Neuron (in vitro differentiated cells): ENCODE results near the gene TTLL9.
"Not testable (repeated sequence)": the region's sequence is repeated elsewhere in the genome, so short reads cannot be mapped to it uniquely, and the experiment has no call there.

Experiments used
- H2AFZ ChIP-seq: one replicate; pipeline ENCODE4 v1.6.1; 2013; ENCODE audit warnings: low read depth, mild to moderate bottlenecking, inconsistent platforms, low read length, moderate library complexity
- H3K27me3 ChIP-seq: one replicate; pipeline ENCODE4 v1.6.1; 2013; ENCODE audit warnings: low read length; ENCODE audit not compliant: insufficient read depth
- H3K36me3 ChIP-seq: one replicate; pipeline ENCODE4 v1.6.1; 2013; ENCODE audit warnings: low read length; ENCODE audit not compliant: insufficient read depth
- H3K4me1 ChIP-seq: one replicate; pipeline ENCODE4 v1.6.1; 2013; ENCODE audit warnings: low read length; ENCODE audit not compliant: insufficient read depth
- H3K4me3 ChIP-seq: 2 replicates; pipeline ENCODE4 v1.5.1; 2013; ENCODE audit warnings: mild to moderate bottlenecking, low read length, moderate library complexity
- H3K9me3 ChIP-seq: one replicate; pipeline ENCODE4 v1.6.1; 2013; ENCODE audit warnings: low read length

Gene TTLL9

DNA sequence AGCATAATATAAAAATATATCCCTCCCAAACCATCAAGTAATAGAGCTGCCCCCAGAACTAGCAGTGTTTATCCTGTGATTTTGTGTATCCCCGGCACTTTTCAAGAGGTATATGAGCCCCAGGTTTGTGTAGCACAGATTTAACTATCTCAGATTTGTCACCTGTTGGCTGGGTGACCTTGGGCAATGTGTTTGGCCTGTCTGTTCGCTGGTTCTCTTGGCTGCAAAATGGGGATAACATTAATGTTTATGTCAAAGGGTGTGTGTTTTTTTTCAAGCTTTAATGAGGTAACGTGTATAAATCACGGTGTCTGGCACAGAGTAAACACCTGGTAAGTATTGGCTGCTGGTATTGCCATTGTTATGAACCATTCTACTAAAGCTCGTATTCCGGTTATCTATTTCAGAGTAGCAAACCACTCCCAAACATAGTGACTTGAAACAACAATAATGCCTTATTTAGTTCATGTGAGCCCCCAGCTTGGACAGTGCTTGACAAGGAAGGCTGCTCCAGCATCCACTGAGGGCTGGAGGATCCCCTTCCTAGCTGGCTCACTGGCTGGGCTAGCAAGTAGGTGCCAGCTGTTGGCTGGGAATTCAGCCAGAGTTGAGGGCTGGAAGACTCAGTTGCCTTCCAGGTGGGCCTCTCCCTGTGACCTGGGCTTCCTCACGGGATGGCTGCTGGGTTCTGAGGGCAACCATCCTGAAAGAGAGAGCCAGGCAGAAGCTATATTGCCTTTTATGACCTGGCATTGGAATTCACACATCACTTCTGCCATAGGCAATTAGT is 45.3 kb downstream of the TTLL9 start:
- no peaks in the 10 kb centered on the region for H3K36me3 ChIP-seq
- H3K4me1 ChIP-seq = peaks cover 3% of the 10 kb centered on the region
- H3K4me3 ChIP-seq = no peak overlapping the region
- peaks cover 2% of the 10 kb centered on the region for H3K9me3 ChIP-seq
- no peaks in the 10 kb centered on the region for H3K27me3 ChIP-seq
- H2AFZ ChIP-seq = no peak overlapping the region

DNA sequence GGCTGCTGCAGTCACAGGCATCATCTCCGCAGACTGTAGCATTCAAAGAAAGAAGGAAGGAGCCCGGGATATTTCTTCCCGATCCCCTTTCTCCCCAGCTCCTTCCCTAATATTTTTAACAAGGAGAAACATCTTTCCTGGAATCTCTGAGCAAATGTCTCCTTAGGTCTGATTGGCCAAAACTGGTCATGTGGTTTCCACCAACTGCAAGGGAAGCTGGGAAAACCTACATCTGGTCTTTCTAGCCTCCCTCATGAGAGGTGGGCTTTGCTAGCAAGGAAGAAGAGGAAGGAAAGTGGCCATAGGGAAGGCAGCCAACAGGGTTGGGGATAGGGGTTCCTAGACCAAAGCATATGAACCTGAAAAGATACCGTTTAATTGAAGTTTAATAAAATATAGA is 46.3 kb downstream of the TTLL9 start:
- H3K9me3 ChIP-seq = peaks cover 2% of the 10 kb centered on the region
- H3K4me1 ChIP-seq = no peaks in the 10 kb centered on the region
- no peak overlapping the region for H3K4me3 ChIP-seq
- H3K36me3 ChIP-seq = no peaks in the 10 kb centered on the region
- H2AFZ ChIP-seq = no peak overlapping the region
- no peaks in the 10 kb centered on the region for H3K27me3 ChIP-seq

DNA sequence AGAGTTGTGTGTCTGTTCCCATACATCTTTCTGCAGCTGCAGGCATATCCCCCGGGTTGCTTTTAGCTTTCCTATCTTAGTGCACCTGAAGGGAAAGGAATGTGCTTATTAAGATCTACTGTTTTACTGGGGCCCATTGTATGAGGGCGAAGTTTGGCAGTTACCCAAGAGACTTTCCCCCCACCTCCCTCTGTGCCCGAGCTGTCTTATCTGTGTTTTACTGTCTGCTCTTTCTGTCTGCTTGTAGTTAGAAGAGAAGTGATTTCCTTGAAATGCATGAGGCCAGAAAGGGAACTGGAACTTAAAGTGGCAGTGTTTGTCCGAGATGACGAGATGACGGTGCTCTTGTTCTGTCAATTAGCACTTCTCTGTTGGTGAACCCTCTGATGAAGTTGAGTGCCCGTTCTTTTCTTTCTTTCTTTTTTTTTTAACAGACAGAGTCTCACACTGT is 47.6 kb downstream of the TTLL9 start:
- not testable (repeated sequence) for H3K27me3 ChIP-seq, H3K4me1 ChIP-seq, H2AFZ ChIP-seq, H3K4me3 ChIP-seq, H3K9me3 ChIP-seq, H3K36me3 ChIP-seq

DNA sequence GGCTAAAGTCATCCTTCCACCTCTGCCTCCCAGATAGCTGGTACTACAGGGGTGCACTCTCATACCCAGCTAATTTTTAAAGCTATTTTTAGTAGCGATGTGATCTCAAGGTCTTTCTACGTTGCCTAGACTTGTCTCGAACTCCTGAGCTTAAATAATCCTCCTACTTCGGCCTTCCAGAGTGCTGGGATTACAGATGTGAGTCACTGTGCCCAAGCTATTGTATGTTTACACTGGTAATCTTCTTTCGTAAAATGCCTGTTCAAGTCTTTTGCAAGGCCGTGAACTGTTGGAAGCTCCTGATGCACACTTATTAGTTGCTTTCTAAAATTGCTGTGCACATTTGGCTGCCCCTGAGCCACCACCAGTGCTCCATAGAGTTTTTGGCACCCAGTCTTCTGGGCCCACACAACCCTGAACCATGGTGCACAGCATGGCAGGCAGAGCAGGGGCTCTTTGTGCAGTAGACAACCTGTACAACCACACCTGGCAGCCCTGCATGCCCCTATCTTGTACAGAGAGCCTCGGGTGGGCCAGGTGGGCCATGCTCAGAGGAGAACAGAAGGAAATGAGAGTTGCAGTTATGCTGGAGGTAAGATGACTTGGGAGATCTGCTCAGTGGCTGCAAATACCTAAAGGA is 48.2 kb downstream of the TTLL9 start:
- Histone ChIP-seq H3K36me3 (no peaks in the 10 kb centered on the region), H3K4me3 (no peak overlapping the region), H3K9me3 (peaks cover 2% of the 10 kb centered on the region), H3K27me3 (no peaks in the 10 kb centered on the region), H3K4me1 (no peaks in the 10 kb centered on the region), H2AFZ (no peak overlapping the region)

DNA sequence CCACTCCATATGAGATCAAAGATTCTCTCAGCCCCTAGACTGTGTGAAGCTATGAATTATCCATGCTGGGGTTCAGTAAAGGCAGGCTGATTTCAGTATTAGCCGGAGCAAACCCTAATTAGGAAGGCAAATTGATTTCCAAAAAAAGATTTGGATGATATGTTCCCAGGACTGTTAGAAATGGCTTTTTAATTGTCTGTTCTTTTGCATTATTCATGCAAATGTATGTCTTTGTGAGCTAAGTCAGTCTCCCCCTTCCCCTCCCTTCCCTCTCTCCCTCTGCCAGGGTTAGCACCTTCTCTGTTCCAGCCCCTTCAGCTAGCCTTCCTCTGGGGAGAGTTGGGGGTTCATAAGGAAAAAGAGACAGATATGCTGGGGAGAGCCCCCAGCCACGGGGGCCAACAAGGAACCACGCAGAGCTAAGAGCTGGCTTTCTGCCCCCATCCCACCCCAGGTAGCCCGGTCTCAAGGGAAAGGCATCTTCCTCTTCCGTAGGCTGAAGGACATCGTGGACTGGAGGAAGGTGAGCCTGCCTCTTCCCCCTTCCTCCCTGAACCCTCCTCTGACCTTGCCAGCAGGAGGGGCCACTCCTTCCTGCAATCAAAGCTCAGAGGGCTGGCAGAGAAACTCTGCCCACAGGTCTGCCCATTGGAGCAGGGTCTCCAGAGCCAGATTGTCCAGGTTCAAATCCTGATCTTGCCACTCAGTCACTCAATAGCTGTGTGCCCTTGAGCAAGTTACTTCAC is 49.1 kb downstream of the TTLL9 start:
- Histone ChIP-seq H3K27me3 (no peaks in the 10 kb centered on the region), H3K4me3 (no peak overlapping the region), H3K36me3 (no peaks in the 10 kb centered on the region), H3K9me3 (peaks cover 2% of the 10 kb centered on the region), H3K4me1 (no peaks in the 10 kb centered on the region), H2AFZ (no peak overlapping the region)

DNA sequence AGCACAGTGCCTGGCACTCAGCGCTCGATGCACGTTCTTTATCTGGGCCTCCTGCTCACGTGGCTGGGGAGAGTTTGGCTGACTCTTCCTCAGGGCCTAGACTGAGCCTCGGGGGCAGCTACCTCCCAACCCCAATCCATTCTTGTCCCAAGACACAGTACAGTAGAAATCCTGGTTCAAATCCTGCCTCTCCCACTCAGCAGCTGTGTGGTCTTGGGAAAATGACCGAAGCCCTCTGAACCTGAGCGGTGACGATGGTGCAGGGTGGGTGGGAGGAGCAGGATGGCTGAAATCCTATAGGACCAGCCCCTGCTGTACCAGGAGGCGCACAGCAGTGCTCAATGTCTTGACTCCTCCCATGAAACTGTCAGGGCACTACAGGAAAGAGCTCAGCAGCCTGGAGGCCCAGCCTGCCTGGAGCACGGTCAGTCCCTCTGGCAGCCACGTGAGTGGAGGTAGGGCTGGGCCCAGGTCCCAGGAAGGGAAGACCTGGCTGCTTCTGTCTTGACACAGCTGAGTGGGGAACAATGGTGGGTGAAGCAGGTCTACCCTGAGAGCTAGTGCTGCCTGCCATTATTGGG is 49.9 kb downstream of the TTLL9 start:
- Histone ChIP-seq H3K27me3 (no peaks in the 10 kb centered on the region), H3K9me3 (peaks cover 2% of the 10 kb centered on the region), H3K36me3 (no peaks in the 10 kb centered on the region), H3K4me3 (no peak overlapping the region), H2AFZ (no peak overlapping the region), H3K4me1 (no peaks in the 10 kb centered on the region)

DNA sequence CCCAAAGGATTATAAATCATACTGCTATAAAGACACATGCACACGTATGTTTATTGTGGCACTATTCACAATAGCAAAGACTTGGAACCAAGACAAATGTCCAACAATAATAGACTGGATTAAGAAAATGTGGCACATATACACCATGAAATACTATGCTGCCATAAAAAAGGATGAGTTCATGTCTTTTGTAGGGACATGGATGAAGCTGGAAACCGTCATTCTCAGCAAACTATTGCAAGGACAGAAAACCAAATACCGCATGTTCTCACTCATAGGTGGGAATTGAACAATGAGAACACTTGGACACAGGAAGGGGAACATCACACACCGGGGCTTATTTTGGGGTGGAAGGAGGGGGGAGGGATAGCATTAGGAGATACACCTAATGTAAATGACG is 51.0 kb downstream of the TTLL9 start:
- not testable (repeated sequence) for H3K4me3 ChIP-seq, H3K9me3 ChIP-seq, H2AFZ ChIP-seq, H3K27me3 ChIP-seq, H3K36me3 ChIP-seq, H3K4me1 ChIP-seq

DNA sequence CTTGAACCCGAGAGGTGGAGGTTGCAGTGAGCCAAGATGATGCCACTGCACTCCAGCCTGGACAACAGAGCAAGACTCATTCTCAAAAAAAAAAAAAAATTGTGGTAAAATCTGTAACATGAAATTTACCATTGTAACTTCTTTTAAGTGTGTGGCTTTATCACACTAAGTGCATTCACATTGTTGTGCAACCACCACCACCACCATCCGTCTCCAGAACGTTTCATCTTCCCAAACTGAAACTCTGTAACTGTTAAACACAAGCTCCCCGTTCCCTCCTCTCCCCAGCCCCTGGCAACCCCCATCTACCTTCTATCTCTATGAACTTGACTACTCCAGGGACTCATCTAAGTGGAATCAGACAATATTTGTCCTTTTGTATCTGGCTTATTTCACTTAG is 51.7 kb downstream of the TTLL9 start:
- H3K9me3 ChIP-seq = peaks cover 2% of the 10 kb centered on the region
- no peak overlapping the region for H2AFZ ChIP-seq
- no peak overlapping the region for H3K4me3 ChIP-seq
- H3K4me1 ChIP-seq = no peaks in the 10 kb centered on the region
- H3K27me3 ChIP-seq = peaks cover 6% of the 10 kb centered on the region
- H3K36me3 ChIP-seq = no peaks in the 10 kb centered on the region

DNA sequence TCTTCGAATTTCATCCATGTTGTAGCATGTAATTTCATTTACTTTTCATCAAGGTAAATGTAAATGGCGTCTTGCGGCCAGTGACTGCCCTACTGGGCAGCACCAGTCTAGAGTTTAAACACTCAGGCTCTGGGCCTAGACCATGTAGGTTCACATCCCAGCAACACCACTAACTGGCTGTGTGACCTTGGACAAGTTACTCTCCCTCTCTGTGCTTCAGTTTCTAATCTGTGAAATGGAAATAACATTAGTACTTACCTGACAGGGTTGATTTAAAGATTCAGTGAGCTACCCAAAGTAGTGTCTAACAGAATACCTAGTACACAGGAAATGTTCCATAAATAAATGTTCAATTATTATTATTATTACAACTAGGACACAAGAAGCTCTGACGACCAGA is 52.2 kb downstream of the TTLL9 start:
- H3K4me1 ChIP-seq = no peaks in the 10 kb centered on the region
- H3K9me3 ChIP-seq = no peaks in the 10 kb centered on the region
- no peak overlapping the region for H3K4me3 ChIP-seq
- H3K36me3 ChIP-seq = no peaks in the 10 kb centered on the region
- no peak overlapping the region for H2AFZ ChIP-seq
- peaks cover 6% of the 10 kb centered on the region for H3K27me3 ChIP-seq

DNA sequence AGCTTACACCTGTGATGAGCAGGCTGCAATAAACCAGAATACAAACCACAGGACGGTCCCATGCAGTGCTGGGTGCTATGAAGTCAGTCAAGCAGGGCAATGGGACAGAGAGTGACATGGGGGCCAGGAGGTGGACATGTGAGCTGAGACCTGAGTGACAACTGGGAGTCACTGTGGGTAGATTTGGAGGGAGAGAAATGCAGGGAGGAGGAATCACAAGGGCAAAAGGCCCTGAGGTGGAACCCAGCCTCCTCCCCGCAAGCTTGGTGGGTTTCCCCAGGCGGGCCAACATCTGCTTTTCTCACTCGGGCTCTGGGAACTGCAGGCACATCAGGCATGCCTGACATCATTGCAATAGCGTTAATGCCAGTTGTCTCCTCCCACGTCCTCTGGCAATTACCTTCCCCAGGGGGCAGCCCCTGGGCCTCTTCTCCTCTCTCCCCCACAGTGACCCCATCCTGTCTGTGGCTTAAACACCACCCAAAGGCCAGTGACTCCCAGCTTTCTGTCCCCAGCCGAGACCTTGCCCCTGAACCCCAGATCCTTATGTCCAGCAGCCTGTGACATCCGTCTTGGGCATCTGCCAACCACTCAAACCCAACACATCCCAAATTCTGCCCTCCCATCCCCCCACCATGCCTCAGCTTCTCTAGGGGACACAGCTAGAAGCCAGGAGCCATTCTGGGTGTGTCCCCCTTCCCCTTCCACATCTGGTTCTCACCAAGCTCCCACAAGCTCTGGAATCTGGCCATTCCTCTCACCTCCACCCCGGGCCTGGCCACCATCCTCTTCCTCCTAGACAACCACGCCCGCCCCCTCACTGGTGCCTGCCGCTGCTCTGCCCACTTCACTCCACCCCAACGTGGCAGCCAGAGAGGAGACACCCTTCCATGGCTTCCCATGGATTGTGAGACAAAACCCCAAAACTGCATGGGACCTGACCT is 53.2 kb downstream of the TTLL9 start:
- Histone ChIP-seq H3K4me3 (no peak overlapping the region), H2AFZ (no peak overlapping the region), H3K27me3 (peaks cover 6% of the 10 kb centered on the region)

DNA sequence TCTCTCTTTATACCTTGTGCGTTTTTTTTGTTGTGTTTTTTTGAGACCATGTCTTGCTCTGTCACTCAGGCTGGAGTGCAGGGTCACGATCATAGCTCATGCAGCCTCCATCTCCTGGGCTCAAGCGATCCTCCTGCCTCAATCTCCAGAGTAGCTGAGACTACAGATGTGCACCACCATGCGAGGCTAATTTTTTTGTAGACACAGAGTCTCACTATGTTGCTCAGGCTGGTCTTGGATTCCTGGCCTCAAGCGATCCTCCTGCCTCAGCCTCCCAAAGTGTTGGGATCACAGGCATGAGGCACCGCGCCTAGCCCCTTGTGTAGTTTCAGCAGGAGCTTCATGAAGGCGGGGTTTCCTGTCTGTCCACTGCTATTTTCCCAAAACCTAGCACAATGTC is 54.1 kb downstream of the TTLL9 start:
- Histone ChIP-seq H3K36me3 (no peaks in the 10 kb centered on the region), H2AFZ (no peak overlapping the region), H3K4me1 (no peaks in the 10 kb centered on the region), H3K4me3 (no peak overlapping the region), H3K9me3 (no peaks in the 10 kb centered on the region), H3K27me3 (peaks cover 6% of the 10 kb centered on the region)

More for the DNA sequence above, 53.2 kb downstream of the TTLL9 start:
- Histone ChIP-seq H3K4me1 (no peaks in the 10 kb centered on the region), H3K9me3 (no peaks in the 10 kb centered on the region), H3K36me3 (no peaks in the 10 kb centered on the region)

DNA sequence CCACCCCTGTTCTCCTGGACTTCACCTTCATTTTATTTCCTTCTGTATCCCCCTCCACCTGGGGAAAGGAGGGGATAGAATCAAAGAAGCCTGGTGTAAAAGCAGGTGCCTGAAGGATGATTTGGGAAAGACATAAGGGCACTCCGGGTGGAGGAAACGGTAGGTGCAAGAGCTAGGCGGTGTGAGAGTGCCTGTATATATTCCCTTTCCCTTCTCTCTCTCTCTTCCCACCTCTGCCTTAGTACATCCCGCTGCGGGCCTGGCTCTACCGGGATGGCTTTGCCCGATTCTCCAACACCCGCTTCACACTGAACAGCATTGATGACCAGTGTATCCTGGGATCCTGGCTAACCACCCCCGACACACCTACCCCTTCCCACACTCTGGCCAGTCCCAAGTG is 55.2 kb downstream of the TTLL9 start:
- no peak overlapping the region for H2AFZ ChIP-seq
- no peaks in the 10 kb centered on the region for H3K9me3 ChIP-seq
- H3K4me3 ChIP-seq = no peak overlapping the region
- no peaks in the 10 kb centered on the region for H3K36me3 ChIP-seq
- H3K4me1 ChIP-seq = no peaks in the 10 kb centered on the region
- peaks cover 6% of the 10 kb centered on the region for H3K27me3 ChIP-seq
